ENCODE data around the gene C13orf46. TPM values are rescaled to one million over a fixed set of nuclear protein-coding genes. Genes with fewer than 3 reads are reported as not detected.

C13orf46 gene
- total and polyA plus RNA-seq, 10 of the 15 experiments (the other 5 are each of a cell fraction or from before 2014, with no cell fraction given): 0.01 to 0.18 (median 0.09) TPM; not detected in 6

GRCh38 chr13:113931841-113932459 lies 41.9 kb downstream of the C13orf46 start:
- H2AFZ ChIP-seq (ENCODE audit: control insufficient read depth, low read depth, low read length): no peak overlapping the region
- no peak overlapping the region for H3K9ac ChIP-seq (ENCODE audit: control insufficient read depth, insufficient read depth, low read length)
- H3K27ac ChIP-seq (ENCODE audit: control insufficient read depth, insufficient read depth): no peak overlapping the region
- H3K79me2 ChIP-seq (ENCODE audit: control insufficient read depth, insufficient read depth, low read length): no peaks in the 10 kb centered on the region
- no peak for FAIRE-seq
- peaks cover 16% of the 10 kb centered on the region for H3K4me1 ChIP-seq (ENCODE audit: control insufficient read depth, insufficient read depth, low read length)
- no peaks in the 10 kb centered on the region for H4K20me1 ChIP-seq (ENCODE audit: control insufficient read depth, insufficient read depth)
- SMC1A ChIA-PET (ENCODE audit: uncharacterized antibody, unreplicated experiment): interaction anchor here (0.6 kb wide), 1 partner anchor 802 kb away, joined by 3 read pairs; no protein-coding TSS in a partner anchor
- no peaks in the 10 kb centered on the region for H3K36me3 ChIP-seq (ENCODE audit: control insufficient read depth in 2 of 2, insufficient read depth in 2 of 2, low read length in 1 of 2)
- RAD21 ChIA-PET (ENCODE audit: unreplicated experiment): no interaction called here
- in situ Hi-C loops (cut with MboI) (no loop called here), intact Hi-C loops (cut with micrococcal nuclease; ENCODE audit: unreplicated experiment) (no loop called here)
- CTCF ChIA-PET: interaction anchor here (0.8 kb wide), 1 partner anchor 11 kb away, joined by 3 read pairs; no protein-coding TSS in a partner anchor
- ATAC-seq: no peak
- H3K4me2 ChIP-seq (ENCODE audit: control insufficient read depth, insufficient read depth): peak overlapping the region; percentile 21; the same call in 1 of the 2 replicates
- TF ChIP-seq NRF1 (conservative IDR thresholded peaks at IDR 0.05; ENCODE audit: low read depth, low read length): no peak
- TF ChIP-seq ZNF24 (IDR thresholded peaks at IDR 0.05): no peak
- TF ChIP-seq RBBP5 (conservative IDR thresholded peaks at IDR 0.05): no peak
- no peak for TF ChIP-seq FOXK2 (IDR thresholded peaks at IDR 0.05)
- TF ChIP-seq STAT1 (conservative IDR thresholded peaks at IDR 0.05): no peak
- TF ChIP-seq CTCF (IDR thresholded peaks at IDR 0.05 in 2 of 3, conservative IDR thresholded peaks at IDR 0.05 in 1 of 3; ENCODE audit: control insufficient read depth in 2 of 3, extremely low read depth in 1 of 3, insufficient read depth in 1 of 3, low read depth in 3 of 3, low read length in 3 of 3): no peak
- TF ChIP-seq SREBF1 (IDR thresholded peaks at IDR 0.05; ENCODE audit: low read length): no peak
- TF ChIP-seq NR2C2 (IDR thresholded peaks at IDR 0.05; ENCODE audit: borderline replicate concordance, control insufficient read depth, insufficient read length, low read depth): no peak
- TF ChIP-seq JUNB (IDR thresholded peaks at IDR 0.05): no peak
- TF ChIP-seq CBX3 (IDR thresholded peaks at IDR 0.05; ENCODE audit: borderline replicate concordance, low read depth): no peak
- TF ChIP-seq SMC3 (IDR thresholded peaks at IDR 0.05; ENCODE audit: borderline replicate concordance, low read length): no peak
- no peak for TF ChIP-seq MYB (IDR thresholded peaks at IDR 0.05; ENCODE audit: borderline replicate concordance, low read depth, low read length)
- no peak for TF ChIP-seq SUZ12 (IDR thresholded peaks at IDR 0.05; ENCODE audit: unreplicated experiment)
- TF ChIP-seq IKZF2 (IDR thresholded peaks at IDR 0.05): no peak
- TF ChIP-seq IRF4 (IDR thresholded peaks at IDR 0.05; ENCODE audit: low read depth, low read length): no peak
- POLR2A ChIA-PET: no interaction called here
- H3K4me3 ChIP-seq: no peak overlapping the region
- DNase-seq (ENCODE audit: low read depth, low spot score): no peak
- no TSS peak for BruUV-seq (replicated peaks)
- no peaks in the 10 kb centered on the region; the same call in 2 of the 3 replicates for H3K9me3 ChIP-seq (replicated peaks; ENCODE audit: control insufficient read depth, insufficient read depth, low read length)
- peaks cover 0 to 2% of the 10 kb centered on the region in 2 experiments; a peak in 3 of 4 replicates for H3K27me3 ChIP-seq (replicated peaks in 1 of 2; ENCODE audit: control insufficient read depth in 2 of 2, insufficient read depth in 2 of 2, low read length in 1 of 2)
- 47% methylated on average over 16 of the region's 16 CpGs for WGBS (ENCODE audit: insufficient coverage, insufficient replicate concordance, low lambda C conversion rate, missing lambda C conversion rate)
